Occipital lobe (tissue), 2 donors: ENCODE results near the gene SLC9A5. TPM values are rescaled to one million over a fixed set of nuclear protein-coding genes. Genes with fewer than 3 reads are reported as not detected.
A peak's percentile ranks its signal among the peaks of the same experiment; 100 is the strongest.

Source experiments
- DNase-seq: peaks from one replicate; lab custom pipeline; 2025; lab: John Stamatoyannopoulos, UW
- total RNA-seq: library from RNA; depleted of rRNA; stranded (reverse); fragments of >200 nt; gene quantifications from one replicate; pipeline ENCODE4 v1.2.3, GENCODE V29; 2014

The SLC9A5 gene
- total RNA-seq, 1 donor from 2014 or later = 1.2 TPM

GRCh38 chr16:67213197-67214019, 35.4 kb upstream of the SLC9A5 start:
- DNase-seq = no peak

DNA sequence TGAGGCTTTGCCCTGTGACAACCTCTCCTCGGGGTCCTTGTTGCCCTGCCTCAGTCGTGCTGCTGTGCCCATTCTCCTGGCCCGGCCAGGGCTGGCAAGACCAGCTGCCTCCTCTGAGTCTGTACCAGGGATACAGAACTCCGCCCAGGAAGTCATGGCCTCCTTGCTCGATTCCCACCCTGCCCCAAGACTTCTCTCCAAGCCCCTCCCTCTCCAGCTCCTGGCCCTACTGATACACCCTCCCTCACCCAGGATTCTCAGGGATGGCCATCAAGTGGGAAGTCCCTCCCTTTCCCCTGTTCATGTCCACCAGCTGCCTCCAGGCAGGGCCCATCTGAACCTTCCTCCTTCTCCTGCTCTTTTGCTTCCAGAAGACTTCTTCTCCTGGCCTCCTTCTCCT, 33.1 kb upstream of the SLC9A5 start:
- no peak for DNase-seq

DNA sequence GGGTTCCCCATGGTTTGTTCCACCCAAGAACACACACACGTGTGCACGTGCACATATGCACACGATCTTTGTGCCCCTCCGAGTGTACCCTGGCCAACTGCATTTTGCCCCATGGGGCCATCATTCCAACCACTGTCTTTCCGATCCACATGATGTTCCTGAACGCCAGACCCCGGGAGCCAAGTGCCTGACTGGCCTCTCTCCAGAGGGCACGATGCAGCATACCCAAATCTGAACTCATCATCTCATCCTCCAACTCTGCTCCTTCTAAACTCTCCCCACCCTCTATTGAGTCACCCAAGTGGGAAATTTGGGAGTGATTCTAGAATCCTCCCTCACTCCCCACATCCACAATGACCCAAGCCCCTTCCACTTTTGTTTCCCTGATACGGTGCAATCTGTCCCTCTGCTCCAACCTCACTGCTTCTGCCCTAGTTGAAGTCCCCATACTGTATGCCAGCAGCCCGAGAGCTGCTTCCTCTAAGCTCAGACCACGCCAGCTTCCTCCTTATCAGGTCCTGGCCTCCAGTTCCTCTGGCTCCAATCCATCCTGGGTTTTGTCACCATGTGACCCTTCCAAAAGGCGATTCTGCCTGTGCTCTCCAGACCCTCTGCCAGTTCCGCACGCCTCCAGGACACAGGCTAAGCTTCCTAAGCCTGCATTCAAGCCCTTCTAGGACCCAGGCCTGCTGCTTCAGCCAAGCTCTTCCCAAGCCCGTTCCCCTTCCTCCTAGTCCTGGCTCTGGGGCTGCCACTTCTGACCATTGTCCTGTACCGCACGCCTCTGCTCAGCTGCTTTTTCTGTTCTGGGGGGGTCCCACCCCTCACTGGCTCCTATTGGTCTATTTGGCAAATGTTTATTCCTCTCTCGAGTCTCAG, 31.9 kb upstream of the SLC9A5 start:
- no peak for DNase-seq

- no peak for DNase-seq
Measured at GRCh38 chr16:67223992-67224391, 24.8 kb upstream of the SLC9A5 start.

GRCh38 chr16:67226295-67226803, 22.4 kb upstream of the SLC9A5 start:
- no peak for DNase-seq

GRCh38 chr16:67226804-67227566, 21.8 kb upstream of the SLC9A5 start, which contains the start of gene TMEM208:
TSS of gene TMEM208 (plus strand) at chr16:67227130. CDS start at chr16:67227219, 89 bp downstream.
- peak; percentile 94 for DNase-seq

GRCh38 chr16:67227567-67227921, 21.2 kb upstream of the SLC9A5 start:
- no peak for DNase-seq

DNA sequence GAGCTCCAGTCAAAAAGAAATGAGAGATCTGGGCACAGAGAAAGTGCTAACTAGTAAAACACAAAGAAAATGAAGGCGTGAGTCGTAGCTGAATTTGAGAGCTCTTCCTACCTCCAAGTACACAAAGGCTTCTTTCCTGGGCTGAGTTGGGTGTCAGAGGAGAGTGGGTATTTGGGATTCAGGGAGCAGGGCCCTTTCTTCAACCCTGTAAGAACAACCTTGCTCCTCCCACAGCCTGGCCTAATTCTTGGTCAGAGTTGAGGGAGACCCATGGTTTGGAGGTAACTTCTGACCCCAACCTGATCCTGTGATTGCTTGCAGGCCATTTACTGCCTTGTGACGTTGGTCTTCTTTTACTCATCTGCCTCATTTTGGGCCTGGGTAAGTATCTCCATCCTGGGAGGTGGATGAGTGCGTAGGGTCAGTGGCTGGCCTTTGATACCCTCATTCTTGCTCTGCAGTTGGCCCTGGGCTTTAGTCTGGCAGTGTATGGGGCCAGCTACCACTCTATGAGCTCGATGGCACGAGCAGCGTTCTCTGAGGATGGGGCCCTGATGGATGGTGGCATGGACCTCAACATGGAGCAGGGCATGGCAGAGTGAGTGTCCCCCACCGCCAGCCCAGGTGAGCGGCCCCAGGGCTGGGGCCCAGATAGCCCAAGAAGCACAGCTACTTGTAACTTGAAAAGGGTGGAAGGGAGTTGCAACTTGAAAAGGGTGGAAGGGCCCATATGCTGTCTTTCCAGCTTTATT, 20.6 kb upstream of the SLC9A5 start:
- DNase-seq = no peak

DNA sequence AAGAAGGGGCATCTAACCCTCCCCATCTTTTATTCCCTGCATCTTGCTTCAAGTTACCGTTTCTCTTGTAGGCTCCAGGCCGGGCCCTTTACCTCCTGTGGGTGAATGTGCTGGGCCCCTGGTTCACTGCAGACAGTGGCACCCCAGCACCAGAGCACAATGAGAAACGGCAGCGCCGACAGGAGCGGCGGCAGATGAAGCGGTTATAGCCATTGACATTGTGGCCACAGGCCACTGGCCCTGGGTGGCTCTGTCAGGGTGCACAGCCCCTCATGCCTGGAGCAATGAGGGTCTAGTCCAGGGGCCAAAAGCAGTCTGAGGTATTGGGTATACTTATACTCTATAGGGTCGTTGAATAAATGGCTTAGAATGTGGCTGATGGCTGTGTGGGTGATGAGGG, 19.9 kb upstream of the SLC9A5 start:
- DNase-seq = no peak

GRCh38 chr16:67229906-67230808, 18.6 kb upstream of the SLC9A5 start:
- no peak for DNase-seq

- DNase-seq = no peak
Measured at GRCh38 chr16:67230809-67231660, 17.7 kb upstream of the SLC9A5 start.

- DNase-seq = no peak
Measured at GRCh38 chr16:67233596-67233995, 15.2 kb upstream of the SLC9A5 start.

DNA sequence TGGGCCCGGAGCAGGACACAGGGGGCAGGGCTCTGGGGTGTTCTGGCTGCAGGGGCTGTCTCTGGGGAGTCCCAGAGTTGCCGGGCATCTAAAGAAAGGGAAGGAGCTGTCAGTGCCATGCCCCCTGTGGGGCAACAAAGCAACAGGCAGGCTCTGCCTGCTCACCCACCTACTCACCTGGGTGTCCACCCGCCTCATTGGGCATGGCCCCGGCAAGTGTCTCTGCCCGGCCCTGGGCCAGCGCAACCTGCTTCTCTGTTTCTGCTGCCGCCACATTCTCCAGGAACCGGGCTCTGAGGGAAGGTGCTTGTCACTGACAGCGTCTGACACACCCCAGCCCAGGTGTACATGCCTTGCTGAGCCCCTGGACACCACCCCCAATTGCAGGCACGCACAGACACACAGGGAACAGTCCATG, 14.6 kb upstream of the SLC9A5 start:
- no peak for DNase-seq

DNA sequence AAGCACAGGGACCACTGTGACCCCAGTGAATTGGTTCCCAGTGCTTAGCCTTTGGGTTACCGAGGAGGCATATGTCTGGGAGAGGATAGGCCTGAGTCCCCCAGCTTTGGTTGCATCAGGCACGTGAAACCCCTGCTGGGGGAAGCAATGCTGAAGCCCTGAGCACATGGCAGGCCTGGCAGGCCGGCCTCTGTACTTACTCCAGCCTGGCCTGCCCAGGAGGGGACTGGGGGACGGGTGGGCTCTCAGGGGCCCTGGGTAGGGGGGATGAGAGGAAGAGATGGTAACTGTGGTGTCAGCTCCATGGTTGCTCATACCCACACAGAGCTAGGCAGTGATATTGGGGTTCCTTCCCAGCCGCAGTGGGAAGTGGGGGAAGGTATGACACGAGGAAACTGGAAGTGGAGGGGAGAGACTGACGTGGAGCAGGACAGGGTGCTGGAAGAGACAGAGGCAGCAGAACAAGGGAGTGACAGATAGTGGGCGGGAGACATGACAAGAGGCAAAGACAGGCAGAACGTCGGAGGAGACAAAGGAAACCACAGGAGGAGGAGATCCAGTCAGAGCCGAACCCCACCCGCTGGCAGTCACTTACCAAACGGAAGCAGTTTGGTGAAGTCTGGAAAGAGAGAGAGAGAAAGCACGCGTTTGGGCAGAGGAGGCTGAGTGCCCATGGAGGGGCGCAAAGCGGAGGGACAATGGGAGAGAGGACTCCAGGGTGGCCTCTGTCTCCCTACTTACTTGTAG, 12.8 kb upstream of the SLC9A5 start:
- DNase-seq = no peak

- DNase-seq = no peak
Measured at GRCh38 chr16:67236563-67237395, 12.0 kb upstream of the SLC9A5 start.

DNA sequence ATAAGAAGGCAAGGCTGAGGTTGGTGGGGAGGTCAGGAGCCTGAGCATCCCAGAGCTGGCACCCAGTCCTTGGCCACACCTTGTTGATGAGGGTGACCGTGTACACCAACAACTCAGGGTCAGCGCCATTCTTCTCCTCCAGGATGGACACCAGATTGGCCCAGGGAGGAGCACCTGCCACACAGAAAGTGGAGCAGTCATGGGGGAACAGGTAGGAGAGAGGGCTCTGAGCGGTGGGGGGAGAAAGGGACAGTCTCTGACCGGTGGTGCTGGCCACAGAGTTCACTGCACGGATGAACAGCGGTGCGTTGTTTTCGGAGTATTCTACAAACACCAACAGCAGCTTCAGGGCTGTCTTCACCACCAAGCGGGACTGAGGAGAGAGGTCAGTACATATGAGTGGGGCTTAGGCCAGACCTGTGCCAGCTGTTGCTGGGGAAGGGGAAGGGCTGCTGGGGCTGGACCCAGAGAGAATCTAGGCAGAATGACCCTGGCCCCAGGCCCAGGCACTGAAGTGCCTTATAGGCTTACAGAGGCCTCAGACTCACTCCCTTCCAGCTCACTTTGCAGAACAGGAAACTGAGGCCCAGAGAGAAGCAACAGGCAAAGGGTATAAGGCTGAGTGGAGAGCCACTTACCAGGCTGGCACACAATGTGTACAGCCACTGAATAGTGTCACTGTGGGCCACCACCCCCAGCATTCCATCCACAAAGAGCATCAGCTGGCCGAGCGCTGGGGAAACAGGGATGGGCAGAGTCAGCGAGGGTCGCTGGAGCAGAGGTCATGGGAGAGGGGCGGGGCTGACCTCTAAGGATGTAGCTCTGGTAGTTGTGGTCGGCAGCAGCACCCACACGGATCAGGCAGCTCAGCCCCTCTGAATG, 11.1 kb upstream of the SLC9A5 start:
- DNase-seq = no peak
